ENCODE results near the gene NHLH2. TPM values are rescaled to one million over a fixed set of nuclear protein-coding genes. Genes with fewer than 3 reads are reported as not detected.
A peak's percentile ranks its signal among the peaks of the same experiment; 100 is the strongest.

The NHLH2 gene
- not detected in 2 replicates for total RNA-seq (2013; cell fraction: nucleolus; rRNA removed)
- total RNA-seq (2014; rRNA removed) (not detected in 2 replicates), total RNA-seq (2014; rRNA removed; fragmentation: Illumina TruSeq; extraction: Trizol) (not detected in 2 replicates), total RNA-seq (2021) (not detected in 2 replicates), polyA plus RNA-seq (2011; rRNA removed) (0.03 TPM in 2 replicates), polyA plus RNA-seq (2014; fragmentation: Illumina TruSeq; extraction: Trizol) (0.01 TPM in 1 of 2 replicates, not detected in the other), polyA plus RNA-seq (2014; fragmentation: Nextera tagmentation; extraction: Ambion mirVana) (not detected), polyA plus RNA-seq (2014; rRNA removed) (0.08 TPM in 1 of 2 replicates, not detected in the other), polyA plus RNA-seq (2016; fragmentation: Nextera tagmentation; extraction: Ambion mirVana) (under 1 TPM in 1 of 2 experiments, not detected in 1; 0.06 TPM), polyA minus RNA-seq (2011; rRNA and poly(A)+ RNA removed) (not detected in 2 replicates), Bru-seq, nascent RNA (percentile 9 among the genes with signal in this experiment), BruChase-seq, experiment 1, labeled RNA remaining after a 6-hour chase (not detected), BruChase-seq, experiment 2, labeled RNA remaining after a 2-hour chase (not detected)
- polyA plus RNA-seq (2011; ENCODE audit: low read depth), result not detected
- polyA plus RNA-seq (2011; cell fraction: cytosol; rRNA removed), result not detected in 2 replicates
- polyA plus RNA-seq (2011; cell fraction: nucleus; rRNA removed), result 0.01 and 0.04 TPM in 2 replicates
- polyA plus RNA-seq (2012), result not detected in 2 replicates
- not detected in 2 replicates for polyA minus RNA-seq (2011; cell fraction: cytosol; rRNA and poly(A)+ RNA removed)
- not detected in 2 replicates for polyA minus RNA-seq (2011; cell fraction: nucleus; rRNA and poly(A)+ RNA removed)
- long read RNA-seq, experiment 1, result 0 reads
- long read RNA-seq, experiment 2, result 0 reads

DNA sequence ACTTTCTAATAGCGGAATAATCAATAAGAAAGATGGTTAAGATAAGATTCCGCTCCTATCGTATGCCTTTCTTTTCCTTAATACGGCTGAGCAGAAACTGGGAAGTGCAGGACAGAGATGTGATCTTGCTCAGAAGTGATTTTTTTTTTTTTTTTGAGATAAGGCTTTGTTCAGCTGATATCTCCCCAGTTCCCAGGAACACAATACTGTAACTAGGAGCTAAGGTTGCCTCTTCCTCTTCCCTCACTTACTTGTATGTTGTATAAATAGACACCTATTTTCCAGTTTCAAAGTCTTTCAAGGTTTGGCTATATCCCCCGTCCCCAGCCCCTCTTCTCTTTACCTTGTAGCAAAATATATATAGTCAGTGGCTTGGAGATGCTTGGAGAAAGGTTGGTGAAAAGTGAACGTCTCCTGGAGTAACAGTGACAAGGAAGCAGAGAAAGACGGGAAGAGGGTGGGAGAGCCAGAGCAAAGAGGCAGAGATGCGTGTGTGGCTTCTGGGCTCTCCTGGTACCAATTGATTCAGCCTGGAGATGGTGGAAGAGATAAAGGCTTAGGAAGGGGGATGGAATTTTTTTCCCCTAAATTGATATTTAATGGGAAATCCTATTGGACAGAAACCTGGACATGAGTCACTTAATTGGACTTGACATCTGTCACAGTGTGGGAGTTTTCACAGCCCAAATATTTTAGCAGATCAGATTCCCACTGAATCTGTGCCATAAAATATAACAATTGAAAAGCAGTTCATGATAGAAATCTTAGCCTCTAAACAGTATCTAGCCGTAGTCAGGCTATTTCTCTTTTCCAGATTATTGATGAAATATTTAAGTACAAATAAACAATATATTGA, at the start of gene NHLH2:
Gene NHLH2, minus strand, starts transcription at position 522 of the 856 bp plus-strand sequence. CDS start 2,754 bp downstream, outside the sequence.
- no TSS peak for BruUV-seq (replicated peaks)
- in situ Hi-C loops (cut with MboI), result no loop called here
- no peak for TF ChIP-seq NRF1 (conservative IDR thresholded peaks at IDR 0.05; ENCODE audit: low read depth, low read length)
- TF ChIP-seq ZNF274 (IDR thresholded peaks at IDR 0.05; ENCODE audit: insufficient read depth, insufficient read length), result no peak
- TF ChIP-seq HDGF (IDR thresholded peaks at IDR 0.05), result no peak
- TF ChIP-seq SPI1 (IDR thresholded peaks at IDR 0.05; ENCODE audit: borderline replicate concordance, insufficient read depth, low read depth, low read length), result no peak
- TF ChIP-seq, protein P1, sequence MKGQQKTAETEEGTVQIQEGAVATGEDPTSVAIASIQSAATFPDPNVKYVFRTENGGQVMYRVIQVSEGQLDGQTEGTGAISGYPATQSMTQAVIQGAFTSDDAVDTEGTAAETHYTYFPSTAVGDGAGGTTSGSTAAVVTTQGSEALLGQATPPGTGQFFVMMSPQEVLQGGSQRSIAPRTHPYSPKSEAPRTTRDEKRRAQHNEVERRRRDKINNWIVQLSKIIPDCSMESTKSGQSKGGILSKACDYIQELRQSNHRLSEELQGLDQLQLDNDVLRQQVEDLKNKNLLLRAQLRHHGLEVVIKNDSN (IDR thresholded peaks at IDR 0.05; ENCODE audit: borderline replicate concordance, extremely low read length, insufficient read depth, low read depth, low read length), result no peak
- no peak for TF ChIP-seq MTA2 (IDR thresholded peaks at IDR 0.05; ENCODE audit: low read depth)
- TF ChIP-seq, protein P2, sequence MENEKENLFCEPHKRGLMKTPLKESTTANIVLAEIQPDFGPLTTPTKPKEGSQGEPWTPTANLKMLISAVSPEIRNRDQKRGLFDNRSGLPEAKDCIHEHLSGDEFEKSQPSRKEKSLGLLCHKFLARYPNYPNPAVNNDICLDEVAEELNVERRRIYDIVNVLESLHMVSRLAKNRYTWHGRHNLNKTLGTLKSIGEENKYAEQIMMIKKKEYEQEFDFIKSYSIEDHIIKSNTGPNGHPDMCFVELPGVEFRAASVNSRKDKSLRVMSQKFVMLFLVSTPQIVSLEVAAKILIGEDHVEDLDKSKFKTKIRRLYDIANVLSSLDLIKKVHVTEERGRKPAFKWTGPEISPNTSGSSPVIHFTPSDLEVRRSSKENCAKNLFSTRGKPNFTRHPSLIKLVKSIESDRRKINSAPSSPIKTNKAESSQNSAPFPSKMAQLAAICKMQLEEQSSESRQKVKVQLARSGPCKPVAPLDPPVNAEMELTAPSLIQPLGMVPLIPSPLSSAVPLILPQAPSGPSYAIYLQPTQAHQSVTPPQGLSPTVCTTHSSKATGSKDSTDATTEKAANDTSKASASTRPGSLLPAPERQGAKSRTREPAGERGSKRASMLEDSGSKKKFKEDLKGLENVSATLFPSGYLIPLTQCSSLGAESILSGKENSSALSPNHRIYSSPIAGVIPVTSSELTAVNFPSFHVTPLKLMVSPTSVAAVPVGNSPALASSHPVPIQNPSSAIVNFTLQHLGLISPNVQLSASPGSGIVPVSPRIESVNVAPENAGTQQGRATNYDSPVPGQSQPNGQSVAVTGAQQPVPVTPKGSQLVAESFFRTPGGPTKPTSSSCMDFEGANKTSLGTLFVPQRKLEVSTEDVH (IDR thresholded peaks at IDR 0.05; ENCODE audit: low read depth, partially characterized antibody), result no peak
- no peak for TF ChIP-seq SP1 (IDR thresholded peaks at IDR 0.05; ENCODE audit: low read depth, low read length)
- TF ChIP-seq, protein P3, sequence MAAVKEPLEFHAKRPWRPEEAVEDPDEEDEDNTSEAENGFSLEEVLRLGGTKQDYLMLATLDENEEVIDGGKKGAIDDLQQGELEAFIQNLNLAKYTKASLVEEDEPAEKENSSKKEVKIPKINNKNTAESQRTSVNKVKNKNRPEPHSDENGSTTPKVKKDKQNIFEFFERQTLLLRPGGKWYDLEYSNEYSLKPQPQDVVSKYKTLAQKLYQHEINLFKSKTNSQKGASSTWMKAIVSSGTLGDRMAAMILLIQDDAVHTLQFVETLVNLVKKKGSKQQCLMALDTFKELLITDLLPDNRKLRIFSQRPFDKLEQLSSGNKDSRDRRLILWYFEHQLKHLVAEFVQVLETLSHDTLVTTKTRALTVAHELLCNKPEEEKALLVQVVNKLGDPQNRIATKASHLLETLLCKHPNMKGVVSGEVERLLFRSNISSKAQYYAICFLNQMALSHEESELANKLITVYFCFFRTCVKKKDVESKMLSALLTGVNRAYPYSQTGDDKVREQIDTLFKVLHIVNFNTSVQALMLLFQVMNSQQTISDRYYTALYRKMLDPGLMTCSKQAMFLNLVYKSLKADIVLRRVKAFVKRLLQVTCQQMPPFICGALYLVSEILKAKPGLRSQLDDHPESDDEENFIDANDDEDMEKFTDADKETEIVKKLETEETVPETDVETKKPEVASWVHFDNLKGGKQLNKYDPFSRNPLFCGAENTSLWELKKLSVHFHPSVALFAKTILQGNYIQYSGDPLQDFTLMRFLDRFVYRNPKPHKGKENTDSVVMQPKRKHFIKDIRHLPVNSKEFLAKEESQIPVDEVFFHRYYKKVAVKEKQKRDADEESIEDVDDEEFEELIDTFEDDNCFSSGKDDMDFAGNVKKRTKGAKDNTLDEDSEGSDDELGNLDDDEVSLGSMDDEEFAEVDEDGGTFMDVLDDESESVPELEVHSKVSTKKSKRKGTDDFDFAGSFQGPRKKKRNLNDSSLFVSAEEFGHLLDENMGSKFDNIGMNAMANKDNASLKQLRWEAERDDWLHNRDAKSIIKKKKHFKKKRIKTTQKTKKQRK (IDR thresholded peaks at IDR 0.05; ENCODE audit: low read depth, low read length), result no peak
- no peak for TF ChIP-seq MEF2B (IDR thresholded peaks at IDR 0.05; ENCODE audit: partially characterized antibody, poor library complexity, severe bottlenecking)

More for the DNA sequence above, at the start of gene NHLH2:
- Histone ChIP-seq H3K4me1 (ENCODE audit: control insufficient read depth, insufficient read depth, low read length) (no peaks in the 10 kb centered on the region), H4K20me1 (ENCODE audit: control insufficient read depth, insufficient read depth) (no peaks in the 10 kb centered on the region), H2AFZ (ENCODE audit: control insufficient read depth, low read depth, low read length) (no peak within 1 kb of the TSS), H3K27ac (ENCODE audit: control insufficient read depth, insufficient read depth) (no peak within 1 kb of the TSS), H3K79me2 (ENCODE audit: control insufficient read depth, insufficient read depth, low read length) (no peaks in the 10 kb centered on the region), H3K36me3 (ENCODE audit: control insufficient read depth in 2 of 2, insufficient read depth in 2 of 2, low read length in 1 of 2) (no peaks in the 10 kb centered on the region), H3K27me3 (replicated peaks in 1 of 2; ENCODE audit: control insufficient read depth in 2 of 2, insufficient read depth in 2 of 2, low read length in 1 of 2) (peaks cover 10 to 19% of the 10 kb centered on the region in 2 experiments), H3K9me3 (replicated peaks; ENCODE audit: control insufficient read depth, insufficient read depth, low read length) (no peaks in the 10 kb centered on the region; the same call in 2 of the 3 replicates), H3K4me3 (no peak within 1 kb of the TSS), H3K9ac (ENCODE audit: control insufficient read depth, insufficient read depth, low read length) (no peak within 1 kb of the TSS), H3K4me2 (ENCODE audit: control insufficient read depth, insufficient read depth) (no peak within 1 kb of the TSS)
- ChIA-PET CTCF (no interaction called here), SMC1A (ENCODE audit: uncharacterized antibody, unreplicated experiment) (no interaction called here), RAD21 (ENCODE audit: unreplicated experiment) (no interaction called here), POLR2A (no interaction called here)
- WGBS (ENCODE audit: insufficient coverage, insufficient replicate concordance, low lambda C conversion rate, missing lambda C conversion rate), result 37% methylated on average over 9 of the region's 9 CpGs
- ATAC-seq, result no peak
- intact Hi-C loops (cut with micrococcal nuclease; ENCODE audit: unreplicated experiment), result no loop called here
- DNase-seq (ENCODE audit: low read depth, low spot score), result no peak
- no peak for FAIRE-seq

All from GM12878 (cell line).